Non-pigmented ciliary epithelial cell (primary cell): ENCODE data around the gene MYO10.
"Not testable (repeated sequence)": the region's sequence is repeated elsewhere in the genome, so short reads cannot be mapped to it uniquely, and the experiment has no call there.

ENCODE experiments used
- DNase-seq: peaks from one replicate; pipeline ENCODE4 v3.0.0-alpha.2; 2010; ENCODE audit warnings: low read depth

Gene MYO10

GRCh38 chr5:16886793-16887345, 49.2 kb downstream of the MYO10 start:
- no peak for DNase-seq

GRCh38 chr5:16886366-16886736, 49.7 kb downstream of the MYO10 start:
- DNase-seq: no peak

- DNase-seq: no peak
Measured at GRCh38 chr5:16885635-16886365, 50.3 kb downstream of the MYO10 start.

- no peak for DNase-seq
Measured at GRCh38 chr5:16884595-16884994, 51.5 kb downstream of the MYO10 start.

- DNase-seq: no peak
Measured at GRCh38 chr5:16883806-16884205, 52.3 kb downstream of the MYO10 start.

- no peak for DNase-seq
Measured at GRCh38 chr5:16883176-16883575, 52.9 kb downstream of the MYO10 start.

- no peak for DNase-seq
Measured at GRCh38 chr5:16881251-16881650, 54.8 kb downstream of the MYO10 start.

- no peak for DNase-seq
Measured at GRCh38 chr5:16880547-16880946, 55.5 kb downstream of the MYO10 start.

- DNase-seq: no peak
Measured at GRCh38 chr5:16879650-16880049, 56.4 kb downstream of the MYO10 start.

GRCh38 chr5:16879191-16879590, 56.9 kb downstream of the MYO10 start:
- no peak for DNase-seq

GRCh38 chr5:16877267-16877935, 58.7 kb downstream of the MYO10 start:
- DNase-seq: no peak

- DNase-seq: not testable (repeated sequence)
Measured at GRCh38 chr5:16874424-16874823, 61.7 kb downstream of the MYO10 start.

GRCh38 chr5:16871746-16872339, 64.2 kb downstream of the MYO10 start:
- DNase-seq: no peak

- DNase-seq: no peak
Measured at GRCh38 chr5:16870878-16871277, 65.2 kb downstream of the MYO10 start.

- no peak for DNase-seq
Measured at GRCh38 chr5:16869821-16870796, 66.0 kb downstream of the MYO10 start.

GRCh38 chr5:16867577-16867953, 68.5 kb downstream of the MYO10 start:
- no peak for DNase-seq

- DNase-seq: no peak
Measured at GRCh38 chr5:16866795-16867576, 69.1 kb downstream of the MYO10 start.

- no peak for DNase-seq
Measured at GRCh38 chr5:16866273-16866672, 69.8 kb downstream of the MYO10 start.

- DNase-seq: no peak
Measured at GRCh38 chr5:16865151-16865550, 70.9 kb downstream of the MYO10 start.

- DNase-seq: no peak
Measured at GRCh38 chr5:16864631-16865131, 71.4 kb downstream of the MYO10 start.

GRCh38 chr5:16863469-16863946, 72.6 kb downstream of the MYO10 start:
- no peak for DNase-seq
